ENCODE results near the gene CUBN. TPM values are rescaled to one million over a fixed set of nuclear protein-coding genes. Genes with fewer than 3 reads are reported as not detected.

CUBN gene
- polyA plus RNA-seq, 1 donor = 73.9 TPM

GRCh38 chr10:16929069-16929468 is 200.5 kb downstream of the CUBN start:
- H3K27me3 ChIP-seq (ENCODE audit: control insufficient read depth, insufficient read depth, low read length) = no peaks in the 10 kb centered on the region
- H3K9me3 ChIP-seq (ENCODE audit: control insufficient read depth, low read depth, low read length) = no peaks in the 10 kb centered on the region
- peaks cover 12% of the 10 kb centered on the region for H3K36me3 ChIP-seq (ENCODE audit: control insufficient read depth, insufficient read depth, low read length)
- no peak for DNase-seq
- no peak overlapping the region for H3K4me3 ChIP-seq (ENCODE audit: low read length)
- H3K27ac ChIP-seq (ENCODE audit: low read length) = no peak overlapping the region
- H3K4me1 ChIP-seq (ENCODE audit: control insufficient read depth, insufficient read depth, low read length) = no peaks in the 10 kb centered on the region
- WGBS (ENCODE audit: insufficient coverage, low lambda C conversion rate) = no CpG with 5 or more reads among the region's 4 CpGs

DNA sequence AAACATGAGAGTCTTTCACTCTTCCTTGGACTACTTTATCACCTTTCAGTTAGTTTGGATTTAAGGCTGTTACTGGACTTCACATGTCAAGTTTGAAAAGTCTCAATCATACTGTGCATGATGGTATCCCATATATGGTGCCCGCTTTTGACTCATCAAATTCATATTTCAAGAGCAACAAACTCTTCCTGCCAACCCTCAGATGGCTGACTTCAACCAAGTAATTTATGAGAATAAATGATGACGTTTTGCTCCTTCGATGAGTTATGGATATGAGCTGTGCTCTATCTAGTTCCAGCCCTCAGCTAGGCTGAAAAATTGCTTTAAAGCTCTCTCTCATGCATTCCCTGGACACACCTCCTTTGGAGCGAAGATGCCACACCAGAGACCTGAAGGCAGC is 202.1 kb downstream of the CUBN start:
- Histone ChIP-seq H3K4me1 (ENCODE audit: control insufficient read depth, insufficient read depth, low read length) (no peaks in the 10 kb centered on the region), H3K4me3 (ENCODE audit: low read length) (no peak overlapping the region), H3K9me3 (ENCODE audit: control insufficient read depth, low read depth, low read length) (no peaks in the 10 kb centered on the region), H3K36me3 (ENCODE audit: control insufficient read depth, insufficient read depth, low read length) (peaks cover 13% of the 10 kb centered on the region), H3K27me3 (ENCODE audit: control insufficient read depth, insufficient read depth, low read length) (no peaks in the 10 kb centered on the region), H3K27ac (ENCODE audit: low read length) (no peak overlapping the region)
- no CpG with 5 or more reads among the region's 4 CpGs for WGBS (ENCODE audit: insufficient coverage, low lambda C conversion rate)
- no peak for DNase-seq

DNA sequence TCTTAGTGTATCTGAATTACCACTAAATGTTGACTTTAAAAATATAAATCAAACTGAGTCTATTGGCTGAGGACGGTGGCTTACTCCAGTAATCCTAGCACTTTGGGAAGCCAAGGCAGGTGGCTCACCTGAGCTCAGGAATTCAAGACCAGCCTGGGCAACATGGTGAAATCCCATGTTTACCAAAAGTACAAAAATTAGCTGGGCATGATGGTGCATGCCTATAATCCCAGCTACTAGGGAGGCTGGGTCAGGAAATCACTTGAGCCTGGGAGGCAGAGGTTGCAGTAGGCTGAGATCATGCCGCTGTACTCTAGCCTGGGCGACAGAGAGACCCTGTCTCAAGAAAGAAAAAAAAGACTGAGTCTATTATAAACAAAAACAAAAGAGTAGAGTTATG is 205.9 kb downstream of the CUBN start:
- DNase-seq = no peak
- WGBS (ENCODE audit: insufficient coverage, low lambda C conversion rate) = 100% methylated on average over 1 of the region's 3 CpGs

DNA sequence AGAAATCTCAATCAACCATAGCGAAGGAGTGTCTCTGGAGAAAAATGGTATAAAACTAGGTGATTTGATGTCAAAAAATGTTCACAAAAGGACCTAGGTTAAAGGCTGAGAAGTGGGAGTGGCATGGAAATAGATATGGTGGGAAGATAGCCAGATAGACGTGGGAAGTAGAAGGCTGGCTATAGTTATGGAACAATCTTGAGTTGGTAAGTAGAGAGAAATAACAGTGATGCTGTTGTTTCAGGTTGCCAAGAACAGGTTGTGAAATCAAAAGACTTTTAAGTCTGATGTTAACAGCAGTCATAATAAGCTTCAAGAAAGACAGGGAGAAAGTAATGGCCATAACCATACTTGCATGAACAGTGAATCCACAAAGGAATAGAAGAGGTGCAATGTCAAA is 206.3 kb downstream of the CUBN start:
- Histone ChIP-seq H3K36me3 (ENCODE audit: control insufficient read depth, insufficient read depth, low read length) (peaks cover 10% of the 10 kb centered on the region), H3K4me1 (ENCODE audit: control insufficient read depth, insufficient read depth, low read length) (no peaks in the 10 kb centered on the region), H3K9me3 (ENCODE audit: control insufficient read depth, low read depth, low read length) (no peaks in the 10 kb centered on the region), H3K27ac (ENCODE audit: low read length) (no peak overlapping the region), H3K4me3 (ENCODE audit: low read length) (no peak overlapping the region), H3K27me3 (ENCODE audit: control insufficient read depth, insufficient read depth, low read length) (no peaks in the 10 kb centered on the region)
- DNase-seq = no peak
- WGBS (ENCODE audit: insufficient coverage, low lambda C conversion rate) = 33% methylated on average over 2 of the region's 2 CpGs

More for the DNA sequence above, 205.9 kb downstream of the CUBN start:
- Histone ChIP-seq H3K4me1 (ENCODE audit: control insufficient read depth, insufficient read depth, low read length) (no peaks in the 10 kb centered on the region), H3K27ac (ENCODE audit: low read length) (no peak overlapping the region), H3K9me3 (ENCODE audit: control insufficient read depth, low read depth, low read length) (no peaks in the 10 kb centered on the region), H3K36me3 (ENCODE audit: control insufficient read depth, insufficient read depth, low read length) (peaks cover 8% of the 10 kb centered on the region), H3K4me3 (ENCODE audit: low read length) (no peak overlapping the region), H3K27me3 (ENCODE audit: control insufficient read depth, insufficient read depth, low read length) (no peaks in the 10 kb centered on the region)

GRCh38 chr10:16919121-16919982 is 210.3 kb downstream of the CUBN start:
- DNase-seq = no peak
- no peak overlapping the region for H3K4me3 ChIP-seq (ENCODE audit: low read length)
- no peak overlapping the region for H3K27ac ChIP-seq (ENCODE audit: low read length)
- H3K4me1 ChIP-seq (ENCODE audit: control insufficient read depth, insufficient read depth, low read length) = no peaks in the 10 kb centered on the region
- peaks cover 19% of the 10 kb centered on the region for H3K36me3 ChIP-seq (ENCODE audit: control insufficient read depth, insufficient read depth, low read length)
- no peaks in the 10 kb centered on the region for H3K27me3 ChIP-seq (ENCODE audit: control insufficient read depth, insufficient read depth, low read length)
- WGBS (ENCODE audit: insufficient coverage, low lambda C conversion rate) = 67% methylated on average over 1 of the region's 9 CpGs
- H3K9me3 ChIP-seq (ENCODE audit: control insufficient read depth, low read depth, low read length) = no peaks in the 10 kb centered on the region

GRCh38 chr10:16916496-16916895 is 213.1 kb downstream of the CUBN start:
- WGBS (ENCODE audit: insufficient coverage, low lambda C conversion rate) = 100% methylated on average over 1 of the region's 6 CpGs

DNA sequence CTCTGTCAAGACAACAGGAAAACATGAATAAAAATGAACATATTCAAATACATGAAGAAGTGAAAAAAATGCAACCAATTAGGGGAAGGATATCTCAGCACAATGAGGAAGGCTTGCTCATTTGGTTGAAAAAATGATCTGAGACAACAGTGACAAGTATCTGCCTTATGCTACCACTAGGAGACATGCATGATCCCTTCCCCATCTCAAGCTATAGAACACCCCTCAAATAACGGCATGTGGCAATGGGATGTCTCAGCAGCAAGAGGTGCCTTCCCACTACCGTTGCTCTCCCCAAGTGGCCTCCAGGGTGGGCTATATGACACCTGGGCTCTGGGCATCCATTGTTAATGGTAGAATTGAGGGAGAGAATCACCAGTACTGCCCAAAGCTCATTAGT is 214.3 kb downstream of the CUBN start:
- Histone ChIP-seq H3K4me1 (ENCODE audit: control insufficient read depth, insufficient read depth, low read length) (no peaks in the 10 kb centered on the region), H3K27ac (ENCODE audit: low read length) (no peak overlapping the region), H3K27me3 (ENCODE audit: control insufficient read depth, insufficient read depth, low read length) (no peaks in the 10 kb centered on the region), H3K9me3 (ENCODE audit: control insufficient read depth, low read depth, low read length) (no peaks in the 10 kb centered on the region), H3K36me3 (ENCODE audit: control insufficient read depth, insufficient read depth, low read length) (peaks cover 22% of the 10 kb centered on the region), H3K4me3 (ENCODE audit: low read length) (no peak overlapping the region)
- no CpG with 5 or more reads among the region's 2 CpGs for WGBS (ENCODE audit: insufficient coverage, low lambda C conversion rate)
- no peak for DNase-seq

More at GRCh38 chr10:16916496-16916895, 213.1 kb downstream of the CUBN start:
- no peak overlapping the region for H3K4me3 ChIP-seq (ENCODE audit: low read length)
- peaks cover 20% of the 10 kb centered on the region for H3K36me3 ChIP-seq (ENCODE audit: control insufficient read depth, insufficient read depth, low read length)
- no peaks in the 10 kb centered on the region for H3K9me3 ChIP-seq (ENCODE audit: control insufficient read depth, low read depth, low read length)
- no peaks in the 10 kb centered on the region for H3K4me1 ChIP-seq (ENCODE audit: control insufficient read depth, insufficient read depth, low read length)
- DNase-seq = no peak
- no peak overlapping the region for H3K27ac ChIP-seq (ENCODE audit: low read length)
- H3K27me3 ChIP-seq (ENCODE audit: control insufficient read depth, insufficient read depth, low read length) = no peaks in the 10 kb centered on the region

DNA sequence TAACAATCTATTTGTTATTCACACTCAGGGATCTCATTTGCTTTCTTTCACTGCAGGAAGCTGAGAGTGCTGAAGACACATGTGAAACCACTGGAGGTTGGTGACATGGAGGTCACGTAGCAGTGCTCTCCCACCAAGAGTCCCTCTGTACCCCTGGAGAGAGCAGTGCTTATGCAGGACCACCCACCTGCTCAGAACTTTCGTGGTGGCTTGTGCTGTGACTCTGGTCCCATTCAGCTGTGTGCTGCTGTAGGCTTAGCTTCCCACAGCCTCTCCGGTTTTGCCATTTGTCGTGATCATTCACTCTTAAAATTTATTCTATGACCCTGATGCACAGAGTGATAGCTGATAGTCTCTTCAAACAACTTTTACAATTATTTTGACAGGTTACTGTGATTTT is 216.3 kb downstream of the CUBN start:
- H3K4me1 ChIP-seq (ENCODE audit: control insufficient read depth, insufficient read depth, low read length) = no peaks in the 10 kb centered on the region
- H3K27me3 ChIP-seq (ENCODE audit: control insufficient read depth, insufficient read depth, low read length) = no peaks in the 10 kb centered on the region
- WGBS (ENCODE audit: insufficient coverage, low lambda C conversion rate) = no CpG with 5 or more reads among the region's 4 CpGs
- no peak for DNase-seq
- H3K36me3 ChIP-seq (ENCODE audit: control insufficient read depth, insufficient read depth, low read length) = peaks cover 20% of the 10 kb centered on the region
- no peak overlapping the region for H3K27ac ChIP-seq (ENCODE audit: low read length)
- H3K9me3 ChIP-seq (ENCODE audit: control insufficient read depth, low read depth, low read length) = no peaks in the 10 kb centered on the region
- H3K4me3 ChIP-seq (ENCODE audit: low read length) = no peak overlapping the region

DNA sequence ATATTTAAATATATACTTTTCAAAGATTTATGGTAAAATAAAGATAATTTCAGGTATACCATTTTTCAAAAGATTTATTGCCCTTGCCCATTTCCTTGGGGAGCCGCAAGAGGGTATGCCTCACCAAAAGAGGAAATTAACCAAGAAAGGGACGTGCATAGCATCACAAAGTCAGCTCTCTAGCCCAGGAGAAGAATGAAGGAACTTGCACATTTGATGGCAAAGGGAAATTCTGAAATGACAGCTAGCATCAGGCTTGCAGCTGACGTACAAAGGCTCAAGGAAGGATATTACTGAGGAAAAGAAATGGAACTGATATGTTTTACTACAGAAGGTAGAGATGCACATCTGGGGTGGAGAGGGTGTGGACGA is 218.8 kb downstream of the CUBN start:
- 100% methylated on average over 2 of the region's 4 CpGs for WGBS (ENCODE audit: insufficient coverage, low lambda C conversion rate)

GRCh38 chr10:16909961-16910792 is 219.4 kb downstream of the CUBN start:
- 92% methylated on average over 2 of the region's 4 CpGs for WGBS (ENCODE audit: insufficient coverage, low lambda C conversion rate)
- H3K9me3 ChIP-seq (ENCODE audit: control insufficient read depth, low read depth, low read length) = no peaks in the 10 kb centered on the region
- peaks cover 9% of the 10 kb centered on the region for H3K36me3 ChIP-seq (ENCODE audit: control insufficient read depth, insufficient read depth, low read length)
- DNase-seq = no peak
- no peak overlapping the region for H3K4me3 ChIP-seq (ENCODE audit: low read length)
- H3K27ac ChIP-seq (ENCODE audit: low read length) = no peak overlapping the region
- H3K4me1 ChIP-seq (ENCODE audit: control insufficient read depth, insufficient read depth, low read length) = no peaks in the 10 kb centered on the region
- H3K27me3 ChIP-seq (ENCODE audit: control insufficient read depth, insufficient read depth, low read length) = no peaks in the 10 kb centered on the region

More for the DNA sequence above, 218.8 kb downstream of the CUBN start:
- no peaks in the 10 kb centered on the region for H3K4me1 ChIP-seq (ENCODE audit: control insufficient read depth, insufficient read depth, low read length)
- no peak overlapping the region for H3K27ac ChIP-seq (ENCODE audit: low read length)
- no peaks in the 10 kb centered on the region for H3K27me3 ChIP-seq (ENCODE audit: control insufficient read depth, insufficient read depth, low read length)
- no peak overlapping the region for H3K4me3 ChIP-seq (ENCODE audit: low read length)
- no peaks in the 10 kb centered on the region for H3K9me3 ChIP-seq (ENCODE audit: control insufficient read depth, low read depth, low read length)
- peaks cover 14% of the 10 kb centered on the region for H3K36me3 ChIP-seq (ENCODE audit: control insufficient read depth, insufficient read depth, low read length)
- no peak for DNase-seq

All from large intestine (tissue), 3 donors.